Testis (tissue), 3 donors: ENCODE results near the gene IGF2R. TPM values are rescaled to one million over a fixed set of nuclear protein-coding genes. Genes with fewer than 3 reads are reported as not detected.
A peak's percentile ranks its signal among the peaks of the same experiment; 100 is the strongest.

ENCODE experiments used
- DNase-seq: peaks from one replicate; pipeline ENCODE4 v3.0.0-alpha.2; 2019
- H3K27ac ChIP-seq, 2 donors: fragments of 200-600 bp; sonication (generic); one replicate each; pipeline ENCODE4 v1.5.1; 2019
- H3K27me3 ChIP-seq: fragments of 200-600 bp; sonication (generic); one replicate; pipeline ENCODE4 v1.5.1; 2019
- H3K36me3 ChIP-seq: fragments of 200-600 bp; sonication (generic); one replicate; pipeline ENCODE4 v1.5.1; 2017; ENCODE audit warnings: low read depth; ENCODE audit errors: missing control alignments
- H3K4me1 ChIP-seq: fragments of 200-600 bp; sonication (generic); one replicate; pipeline ENCODE4 v1.5.1; 2019
- H3K4me3 ChIP-seq, 2 donors: fragments of 200-600 bp; sonication (generic); one replicate each; pipeline ENCODE4 v1.5.1; 2017 to 2019
- H3K9me3 ChIP-seq: fragments of 200-600 bp; sonication (generic); one replicate; pipeline ENCODE4 v1.5.1; 2017
- CTCF ChIP-seq, 3 experiments: fragments of 450-650 bp in 2 of 3; fragments of 200-600 bp in 1 of 3; sonication (generic) in 1 of 3; IDR thresholded peaks; one replicate each; pipeline ENCODE4 v1.5.1; 2016 to 2019; ENCODE audit warnings: antibody characterized with exemption in 3 of 3, mild to moderate bottlenecking in 2 of 3, moderate library complexity in 1 of 3
- POLR2A ChIP-seq: fragments of 450-650 bp; IDR thresholded peaks from one replicate; pipeline ENCODE4 v1.6.1; 2017; ENCODE audit warnings: antibody characterized with exemption, mild to moderate bottlenecking, moderate library complexity
- WGBS, 2 donors: methylation state at CpG; one replicate each; pipeline ENCODE4 v1.1.5; 2018; 5-methylcytosine and 5-hydroxymethylcytosine counted together
- intact Hi-C: fragments of 100-400 bp; cut with DNase I; formaldehyde crosslinking; loops from one replicate; pipeline ENCODE4 v1.15.1; 2023; ENCODE audit warnings: low total_unique reads
- polyA plus RNA-seq: library from polyadenylated mRNA; stranded (reverse); fragments of 350-450 nt; fragmentation: Illumina TruSeq; extraction: RNeasy Lipid Tissue Mini Kit (QIAGEN cat#74804); gene quantifications from one replicate; pipeline ENCODE4 v1.2.3, GENCODE V29; 2014; ENCODE audit warnings: low read depth, low replicate concordance; ENCODE audit not compliant: insufficient read depth
- total RNA-seq, 2 donors: library from RNA; depleted of rRNA; stranded (reverse); fragments of >200 nt; gene quantifications; one replicate each; pipeline ENCODE4 v1.2.3, GENCODE V29; 2016

Gene IGF2R
- total and polyA plus RNA-seq, 3 donors from 2014 or later = 47.3 to 109 (median 84.6) TPM

- intact Hi-C loops = loop anchor here (5.0 to 10.0 kb wide), 2 partner anchors 211 to 371 kb away; no protein-coding TSS in a partner anchor
- TF ChIP-seq CTCF (IDR thresholded peaks at IDR 0.05) (no peak), POLR2A (no peak)
- Histone ChIP-seq H3K4me3 (no peak overlapping the region), H3K27ac (no peak overlapping the region), H3K4me1 (no peaks in the 10 kb centered on the region), H3K36me3 (no peaks in the 10 kb centered on the region), H3K9me3 (no peaks in the 10 kb centered on the region), H3K27me3 (no peaks in the 10 kb centered on the region)
- DNase-seq = no peak
- 86 to 89% methylated on average over 13 to 15 of the region's 15 CpGs for WGBS, 2 donors
Measured at GRCh38 chr6:160085713-160086505, 117.0 kb downstream of the IGF2R start.

- Histone ChIP-seq H3K4me3 (no peak overlapping the region), H3K36me3 (no peaks in the 10 kb centered on the region), H3K9me3 (no peaks in the 10 kb centered on the region), H3K27me3 (no peaks in the 10 kb centered on the region), H3K4me1 (no peaks in the 10 kb centered on the region), H3K27ac (no peak overlapping the region)
- no peak for DNase-seq
- intact Hi-C loops = loop anchor here (5.0 to 10.0 kb wide), 2 partner anchors 212 to 371 kb away; no protein-coding TSS in a partner anchor
- TF ChIP-seq CTCF (IDR thresholded peaks at IDR 0.05) (no peak), POLR2A (no peak)
- WGBS, 2 donors = 91 to 93% methylated on average over 8 of the region's 8 CpGs
Measured at GRCh38 chr6:160086754-160087153, 117.9 kb downstream of the IGF2R start.

- Histone ChIP-seq H3K9me3 (no peaks in the 10 kb centered on the region), H3K27ac (no peak overlapping the region), H3K36me3 (no peaks in the 10 kb centered on the region), H3K4me3 (no peak overlapping the region), H3K27me3 (no peaks in the 10 kb centered on the region), H3K4me1 (no peaks in the 10 kb centered on the region)
- TF ChIP-seq POLR2A (no peak), CTCF (IDR thresholded peaks at IDR 0.05) (peak; percentile 53 to 70 (median 68))
- DNase-seq = peak; percentile 78
- intact Hi-C loops = loop anchor here (5.0 to 10.0 kb wide), 2 partner anchors 213 to 369 kb away; no protein-coding TSS in a partner anchor
- WGBS, 2 donors = 40 to 61% methylated on average over 11 to 13 of the region's 13 CpGs
Measured at GRCh38 chr6:160088069-160088783, 119.3 kb downstream of the IGF2R start.

GRCh38 chr6:160088784-160089533 lies 120.1 kb downstream of the IGF2R start:
- no peaks in the 10 kb centered on the region for H3K4me1 ChIP-seq
- H3K4me3 ChIP-seq = no peak overlapping the region
- no peaks in the 10 kb centered on the region for H3K36me3 ChIP-seq
- no peak for TF ChIP-seq CTCF (IDR thresholded peaks at IDR 0.05)
- no peak for TF ChIP-seq POLR2A
- H3K27me3 ChIP-seq = no peaks in the 10 kb centered on the region
- H3K9me3 ChIP-seq = no peaks in the 10 kb centered on the region
- WGBS, 2 donors = 87 to 90% methylated on average over 21 of the region's 21 CpGs
- no peak for DNase-seq
- no peak overlapping the region for H3K27ac ChIP-seq
- intact Hi-C loops = loop anchor here (5.0 to 10.0 kb wide), 2 partner anchors 214 to 368 kb away; no protein-coding TSS in a partner anchor
